Measurements from ENCODE around the gene AHRR. TPM values are rescaled to one million over a fixed set of nuclear protein-coding genes. Genes with fewer than 3 reads are reported as not detected.

AHRR gene
- total and polyA plus RNA-seq, 2 experiments from 2014 or later: 0.27 to 1.8 TPM

DNA sequence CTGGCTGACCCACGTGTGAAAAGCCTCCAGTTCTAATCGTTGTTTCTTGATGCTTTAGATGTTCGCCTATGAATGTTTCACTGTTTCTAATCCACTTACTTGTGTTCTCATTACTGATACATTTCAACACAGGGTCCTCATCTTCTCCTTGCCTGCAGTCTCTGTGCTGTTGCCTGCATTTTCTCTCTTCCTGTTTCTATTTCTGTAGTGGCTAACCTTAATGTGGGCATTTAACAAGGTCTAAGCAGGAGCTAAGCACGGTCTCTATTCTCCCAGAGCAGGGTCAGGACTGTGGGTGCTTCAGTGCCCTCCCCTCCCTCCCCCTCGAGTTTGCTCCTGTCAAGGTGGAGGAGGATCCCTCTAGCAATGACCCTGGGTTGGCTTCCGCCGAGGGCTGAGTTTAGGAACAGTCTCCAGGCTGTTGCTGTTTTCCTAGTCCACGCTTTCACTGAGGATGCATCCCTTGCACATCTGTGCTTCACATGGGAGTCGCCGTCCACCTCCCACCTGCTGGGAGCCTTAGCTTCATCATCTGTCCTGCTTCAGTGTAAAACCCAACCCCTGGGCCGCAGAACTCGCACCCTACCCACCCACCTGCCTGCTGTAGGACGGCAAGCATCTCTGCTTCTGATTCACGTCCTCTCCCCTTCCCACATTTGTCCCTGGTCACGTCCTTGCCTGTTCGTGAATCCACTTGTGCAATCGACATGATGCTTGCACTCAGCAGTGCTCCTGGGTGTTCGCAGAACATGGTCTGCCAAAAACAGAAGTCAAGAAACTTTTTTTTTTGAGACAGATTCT lies 119.1 kb downstream of the AHRR start (continued):
- TF ChIP-seq, protein P1, sequence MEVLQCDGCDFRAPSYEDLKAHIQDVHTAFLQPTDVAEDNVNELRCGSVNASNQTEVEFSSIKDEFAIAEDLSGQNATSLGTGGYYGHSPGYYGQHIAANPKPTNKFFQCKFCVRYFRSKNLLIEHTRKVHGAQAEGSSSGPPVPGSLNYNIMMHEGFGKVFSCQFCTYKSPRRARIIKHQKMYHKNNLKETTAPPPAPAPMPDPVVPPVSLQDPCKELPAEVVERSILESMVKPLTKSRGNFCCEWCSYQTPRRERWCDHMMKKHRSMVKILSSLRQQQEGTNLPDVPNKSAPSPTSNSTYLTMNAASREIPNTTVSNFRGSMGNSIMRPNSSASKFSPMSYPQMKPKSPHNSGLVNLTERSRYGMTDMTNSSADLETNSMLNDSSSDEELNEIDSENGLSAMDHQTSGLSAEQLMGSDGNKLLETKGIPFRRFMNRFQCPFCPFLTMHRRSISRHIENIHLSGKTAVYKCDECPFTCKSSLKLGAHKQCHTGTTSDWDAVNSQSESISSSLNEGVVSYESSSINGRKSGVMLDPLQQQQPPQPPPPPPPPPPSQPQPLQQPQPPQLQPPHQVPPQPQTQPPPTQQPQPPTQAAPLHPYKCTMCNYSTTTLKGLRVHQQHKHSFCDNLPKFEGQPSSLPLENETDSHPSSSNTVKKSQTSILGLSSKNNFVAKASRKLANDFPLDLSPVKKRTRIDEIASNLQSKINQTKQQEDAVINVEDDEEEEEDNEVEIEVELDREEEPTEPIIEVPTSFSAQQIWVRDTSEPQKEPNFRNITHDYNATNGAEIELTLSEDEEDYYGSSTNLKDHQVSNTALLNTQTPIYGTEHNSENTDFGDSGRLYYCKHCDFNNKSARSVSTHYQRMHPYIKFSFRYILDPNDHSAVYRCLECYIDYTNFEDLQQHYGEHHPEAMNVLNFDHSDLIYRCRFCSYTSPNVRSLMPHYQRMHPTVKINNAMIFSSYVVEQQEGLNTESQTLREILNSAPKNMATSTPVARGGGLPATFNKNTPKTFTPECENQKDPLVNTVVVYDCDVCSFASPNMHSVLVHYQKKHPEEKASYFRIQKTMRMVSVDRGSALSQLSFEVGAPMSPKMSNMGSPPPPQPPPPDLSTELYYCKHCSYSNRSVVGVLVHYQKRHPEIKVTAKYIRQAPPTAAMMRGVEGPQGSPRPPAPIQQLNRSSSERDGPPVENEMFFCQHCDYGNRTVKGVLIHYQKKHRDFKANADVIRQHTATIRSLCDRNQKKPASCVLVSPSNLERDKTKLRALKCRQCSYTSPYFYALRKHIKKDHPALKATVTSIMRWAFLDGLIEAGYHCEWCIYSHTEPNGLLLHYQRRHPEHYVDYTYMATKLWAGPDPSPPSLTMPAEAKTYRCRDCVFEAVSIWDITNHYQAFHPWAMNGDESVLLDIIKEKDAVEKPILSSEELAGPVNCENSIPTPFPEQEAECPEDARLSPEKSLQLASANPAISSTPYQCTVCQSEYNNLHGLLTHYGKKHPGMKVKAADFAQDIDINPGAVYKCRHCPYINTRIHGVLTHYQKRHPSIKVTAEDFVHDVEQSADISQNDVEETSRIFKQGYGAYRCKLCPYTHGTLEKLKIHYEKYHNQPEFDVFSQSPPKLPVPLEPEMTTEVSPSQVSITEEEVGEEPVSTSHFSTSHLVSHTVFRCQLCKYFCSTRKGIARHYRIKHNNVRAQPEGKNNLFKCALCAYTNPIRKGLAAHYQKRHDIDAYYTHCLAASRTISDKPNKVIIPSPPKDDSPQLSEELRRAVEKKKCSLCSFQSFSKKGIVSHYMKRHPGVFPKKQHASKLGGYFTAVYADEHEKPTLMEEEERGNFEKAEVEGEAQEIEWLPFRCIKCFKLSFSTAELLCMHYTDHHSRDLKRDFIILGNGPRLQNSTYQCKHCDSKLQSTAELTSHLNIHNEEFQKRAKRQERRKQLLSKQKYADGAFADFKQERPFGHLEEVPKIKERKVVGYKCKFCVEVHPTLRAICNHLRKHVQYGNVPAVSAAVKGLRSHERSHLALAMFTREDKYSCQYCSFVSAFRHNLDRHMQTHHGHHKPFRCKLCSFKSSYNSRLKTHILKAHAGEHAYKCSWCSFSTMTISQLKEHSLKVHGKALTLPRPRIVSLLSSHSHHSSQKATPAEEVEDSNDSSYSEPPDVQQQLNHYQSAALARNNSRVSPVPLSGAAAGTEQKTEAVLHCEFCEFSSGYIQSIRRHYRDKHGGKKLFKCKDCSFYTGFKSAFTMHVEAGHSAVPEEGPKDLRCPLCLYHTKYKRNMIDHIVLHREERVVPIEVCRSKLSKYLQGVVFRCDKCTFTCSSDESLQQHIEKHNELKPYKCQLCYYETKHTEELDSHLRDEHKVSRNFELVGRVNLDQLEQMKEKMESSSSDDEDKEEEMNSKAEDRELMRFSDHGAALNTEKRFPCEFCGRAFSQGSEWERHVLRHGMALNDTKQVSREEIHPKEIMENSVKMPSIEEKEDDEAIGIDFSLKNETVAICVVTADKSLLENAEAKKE (CRISPR knock-in tag; IDR thresholded peaks at IDR 0.05): no peak
- TF ChIP-seq CTCF (conservative IDR thresholded peaks at IDR 0.05; ENCODE audit: low read depth in 2 of 2) (no peak), ZNF331 (CRISPR knock-in tag; IDR thresholded peaks at IDR 0.05; ENCODE audit: low read depth) (no peak), REST (IDR thresholded peaks at IDR 0.05; ENCODE audit: unreplicated experiment) (no peak), POLR2AphosphoS5 (IDR thresholded peaks at IDR 0.05; ENCODE audit: low read depth) (no peak), CREB1 (CRISPR knock-in tag; IDR thresholded peaks at IDR 0.05; ENCODE audit: low read depth) (no peak), NANOG (IDR thresholded peaks at IDR 0.05; ENCODE audit: borderline replicate concordance) (no peak), ZNF114 (CRISPR knock-in tag; IDR thresholded peaks at IDR 0.05) (no peak)
